Left forelimb (tissue), 1 donor: ENCODE measurements around the gene TMEM233.

Experiments
- DNase-seq: peaks from one replicate; pipeline ENCODE4 v3.0.0-alpha.2; 2018; ENCODE audit warnings: low spot score

Gene TMEM233

GRCh38 chr12:119593578-119594398, at the start of gene TMEM233:
Gene TMEM233 (plus strand): TSS chr12:119593774. CDS start chr12:119593849, 75 bp downstream.
- no peak for DNase-seq

GRCh38 chr12:119544765-119545625, 48.6 kb upstream of the TMEM233 start:
- DNase-seq, result no peak

GRCh38 chr12:119546340-119546739, 47.2 kb upstream of the TMEM233 start:
- DNase-seq, result no peak

- DNase-seq, result no peak
These were observed 46.6 kb upstream of the TMEM233 start for GRCh38 chr12:119547001-119547400.

- DNase-seq, result no peak
These were observed 36.7 kb upstream of the TMEM233 start for GRCh38 chr12:119556854-119557253.

- no peak for DNase-seq
These were observed 28.2 kb upstream of the TMEM233 start for GRCh38 chr12:119565404-119565803.

GRCh38 chr12:119570771-119571170, 22.8 kb upstream of the TMEM233 start:
- DNase-seq, result no peak

- no peak for DNase-seq
These were observed 20.5 kb upstream of the TMEM233 start for GRCh38 chr12:119573086-119573485.

- DNase-seq, result no peak
These were observed 19.3 kb upstream of the TMEM233 start for GRCh38 chr12:119574255-119574654.

GRCh38 chr12:119576118-119576810, 17.3 kb upstream of the TMEM233 start:
- no peak for DNase-seq

- no peak for DNase-seq
These were observed 16.7 kb upstream of the TMEM233 start for GRCh38 chr12:119576915-119577314.

GRCh38 chr12:119578112-119578511, 15.5 kb upstream of the TMEM233 start:
- DNase-seq, result no peak

GRCh38 chr12:119589097-119589496, 4.5 kb upstream of the TMEM233 start:
- no peak for DNase-seq

GRCh38 chr12:119589634-119590033, 3.9 kb upstream of the TMEM233 start:
- no peak for DNase-seq

GRCh38 chr12:119592232-119592631, 1.3 kb upstream of the TMEM233 start:
- DNase-seq, result no peak

- DNase-seq, result no peak
These were observed 791 bp downstream of the TMEM233 start for GRCh38 chr12:119594399-119594730.

- peak; percentile 69 for DNase-seq
These were observed 1.3 kb downstream of the TMEM233 start for GRCh38 chr12:119594772-119595445.

- DNase-seq, result no peak
These were observed 4.6 kb downstream of the TMEM233 start for GRCh38 chr12:119598159-119598558.

- DNase-seq, result no peak
These were observed 8.5 kb downstream of the TMEM233 start for GRCh38 chr12:119601877-119602733.

- DNase-seq, result no peak
These were observed 9.1 kb downstream of the TMEM233 start for GRCh38 chr12:119602734-119603094.

GRCh38 chr12:119603767-119604166, 10.2 kb downstream of the TMEM233 start:
- no peak for DNase-seq
